IPS DF 4.7 (cell line): Measurements from ENCODE around the gene PSMG4.

ENCODE experiments used
- DNase-seq: peaks from one replicate; pipeline ENCODE4 v3.0.0-alpha.2; 2013; ENCODE audit warnings: low spot score; ENCODE audit errors: extremely low read depth

PSMG4 gene, protein sequence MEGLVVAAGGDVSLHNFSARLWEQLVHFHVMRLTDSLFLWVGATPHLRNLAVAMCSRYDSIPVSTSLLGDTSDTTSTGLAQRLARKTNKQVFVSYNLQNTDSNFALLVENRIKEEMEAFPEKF

GRCh38 chr6:3258720-3259490, at the start of gene PSMG4:
TSS of gene PSMG4 (plus strand) at chr6:3258947. CDS start at chr6:3259023, 76 bp downstream.
- no peak for DNase-seq

DNA sequence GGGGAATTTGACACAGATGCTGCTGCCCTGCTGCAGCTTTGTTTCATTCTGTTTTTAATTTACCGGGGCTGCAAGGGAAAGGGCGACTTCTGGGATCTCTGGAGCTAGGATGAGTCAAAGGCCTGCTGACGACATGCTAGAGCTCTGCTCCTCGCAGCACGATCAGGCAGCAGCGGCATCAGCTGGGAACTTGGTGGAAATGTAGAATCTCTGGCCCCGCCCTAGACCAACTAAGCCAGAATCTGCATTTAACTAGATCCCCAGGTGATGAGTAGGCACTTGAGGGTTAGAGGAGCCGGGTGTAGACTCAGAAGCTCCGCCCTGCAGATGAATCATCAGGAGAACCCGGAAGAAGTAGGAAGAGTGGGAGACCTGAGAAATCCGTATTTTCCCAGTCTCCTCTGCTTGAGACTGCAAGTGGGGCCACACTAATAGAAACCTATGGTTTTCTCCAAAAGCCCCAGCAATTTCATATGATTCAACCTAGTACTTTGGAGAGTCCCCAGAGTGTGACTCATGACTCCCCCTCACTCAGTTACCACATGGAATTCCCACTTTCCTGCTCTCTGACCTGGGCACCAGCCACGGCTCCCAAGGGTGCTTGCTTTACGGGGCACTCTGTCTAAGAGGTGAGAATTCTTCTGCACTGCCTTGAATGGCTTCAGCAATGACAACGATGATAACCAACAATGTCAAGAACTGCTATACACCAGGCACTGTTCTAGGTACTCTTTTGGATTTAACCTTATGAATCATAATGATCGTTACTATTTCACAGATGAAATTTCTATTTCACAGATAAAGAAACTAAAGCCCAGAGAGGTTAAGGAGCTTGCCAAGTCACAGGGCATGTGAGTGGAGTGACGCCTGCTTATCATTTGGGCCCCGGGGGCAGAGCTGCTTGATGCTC, 49.4 kb upstream of the PSMG4 start:
- peak; percentile 99 for DNase-seq

GRCh38 chr6:3210024-3210610, 48.6 kb upstream of the PSMG4 start:
- DNase-seq, result no peak

DNA sequence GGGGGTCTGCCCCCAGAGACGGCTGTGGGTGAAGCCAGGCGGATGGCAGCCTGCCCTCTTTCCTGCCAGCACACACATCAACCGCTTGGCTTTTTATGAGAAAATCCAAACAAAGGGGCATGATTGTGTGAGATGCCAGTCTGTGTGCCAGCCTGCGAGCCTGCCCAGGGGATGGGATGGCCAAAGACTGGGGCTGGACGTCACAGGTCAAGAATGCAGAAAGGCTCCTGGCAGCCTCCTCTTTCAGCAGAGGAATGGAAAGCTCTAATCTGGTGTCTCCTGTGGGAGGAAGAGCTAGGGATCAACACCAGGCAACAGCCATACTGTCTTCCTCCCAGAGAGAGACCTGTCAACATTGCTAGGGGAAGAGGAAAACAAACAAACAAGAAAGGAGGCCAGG, 47.1 kb upstream of the PSMG4 start:
- DNase-seq, result no peak

- no peak for DNase-seq
Observed at GRCh38 chr6:3212261-3212660, 46.5 kb upstream of the PSMG4 start.

- DNase-seq, result no peak
Observed at GRCh38 chr6:3213334-3213695, 45.4 kb upstream of the PSMG4 start.

DNA sequence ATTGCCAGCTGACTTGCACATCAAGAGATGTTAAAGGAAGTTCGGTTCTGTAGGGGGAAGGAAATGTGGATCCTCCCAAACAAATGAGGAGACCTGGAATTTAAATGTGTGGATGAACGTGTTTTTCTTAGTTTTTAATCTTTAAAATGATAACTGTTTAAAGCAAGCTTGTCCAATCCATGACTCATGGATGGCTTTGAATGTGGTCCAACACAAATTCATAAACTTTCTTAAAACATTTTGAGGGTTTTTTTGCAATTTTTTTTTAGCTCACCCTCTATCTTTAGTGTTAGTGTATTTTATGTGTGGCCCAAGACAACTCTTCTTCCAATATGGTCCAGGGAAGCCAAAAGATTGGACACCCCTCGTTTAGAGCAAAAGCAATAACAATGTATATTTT, 43.8 kb upstream of the PSMG4 start:
- no peak for DNase-seq

DNA sequence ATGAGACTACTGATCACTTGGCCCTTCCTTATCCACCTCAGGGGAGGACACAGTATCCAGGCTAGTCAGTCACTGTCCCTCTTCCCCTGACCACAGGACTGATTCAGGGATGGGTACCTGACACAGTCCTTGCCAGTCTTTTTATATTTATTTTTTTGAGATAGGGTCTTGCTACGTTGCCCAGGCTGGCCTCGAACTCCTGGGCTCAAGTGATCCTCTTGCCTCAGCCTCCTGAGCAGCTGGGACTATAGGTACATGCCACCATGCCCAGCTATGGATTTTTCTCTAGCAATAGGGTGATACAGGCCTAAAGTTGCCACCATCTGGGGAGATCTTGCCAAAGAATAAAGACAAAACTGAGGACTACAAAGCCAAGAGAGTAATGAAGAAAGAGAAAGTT, 41.5 kb upstream of the PSMG4 start:
- no peak for DNase-seq

GRCh38 chr6:3218266-3218665, 40.5 kb upstream of the PSMG4 start:
- DNase-seq, result no peak

- no peak for DNase-seq
Observed at GRCh38 chr6:3220366-3220765, 38.4 kb upstream of the PSMG4 start.

GRCh38 chr6:3221578-3221977, 37.2 kb upstream of the PSMG4 start:
- no peak for DNase-seq

GRCh38 chr6:3222506-3223038, 36.2 kb upstream of the PSMG4 start:
- DNase-seq, result no peak

GRCh38 chr6:3226042-3226441, 32.7 kb upstream of the PSMG4 start:
- DNase-seq, result no peak

- no peak for DNase-seq
Observed at GRCh38 chr6:3226481-3227362, 32.0 kb upstream of the PSMG4 start.

DNA sequence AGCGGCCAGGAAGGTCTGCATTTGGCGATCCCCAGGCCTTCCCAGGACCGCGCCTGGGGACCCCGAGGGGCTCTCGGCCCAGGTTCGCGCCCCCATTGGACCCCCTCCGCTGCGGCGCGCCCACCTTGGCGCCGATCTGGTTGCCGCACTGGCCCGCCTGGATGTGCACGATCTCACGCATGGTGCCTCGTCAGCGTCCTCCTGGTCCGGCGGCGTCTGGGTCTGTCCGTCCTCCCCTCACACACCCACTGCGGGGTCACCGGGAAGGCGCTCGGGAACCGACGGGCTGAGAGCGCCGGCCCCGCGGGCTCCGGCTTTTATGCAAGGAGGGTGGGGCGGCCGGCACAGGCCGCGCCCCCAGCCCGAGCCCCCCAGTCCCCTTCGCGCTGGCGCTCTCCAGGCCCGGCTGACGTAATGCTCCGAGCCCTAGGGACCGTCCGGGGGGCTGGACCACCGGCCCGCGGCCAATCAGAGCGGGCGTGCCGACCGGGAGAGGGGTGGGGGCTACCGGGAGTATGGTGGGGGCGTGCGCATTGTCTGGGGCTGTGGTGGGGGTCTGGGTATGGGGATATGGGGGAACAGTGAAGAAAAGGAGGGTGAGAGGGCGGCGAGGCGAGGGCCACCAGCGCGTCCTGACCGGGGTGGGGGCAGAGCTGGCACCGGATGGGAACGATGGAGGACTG, 31.2 kb upstream of the PSMG4 start, which contains the start of gene TUBB2B:
Gene TUBB2B, minus strand, starts transcription at position 291 of the 683 bp plus-strand sequence. Its CDS starts 110 bp downstream, at position 181.
- no peak for DNase-seq

GRCh38 chr6:3228046-3228671, 30.6 kb upstream of the PSMG4 start:
- no peak for DNase-seq

GRCh38 chr6:3228771-3229565, 29.8 kb upstream of the PSMG4 start:
- DNase-seq, result no peak

DNA sequence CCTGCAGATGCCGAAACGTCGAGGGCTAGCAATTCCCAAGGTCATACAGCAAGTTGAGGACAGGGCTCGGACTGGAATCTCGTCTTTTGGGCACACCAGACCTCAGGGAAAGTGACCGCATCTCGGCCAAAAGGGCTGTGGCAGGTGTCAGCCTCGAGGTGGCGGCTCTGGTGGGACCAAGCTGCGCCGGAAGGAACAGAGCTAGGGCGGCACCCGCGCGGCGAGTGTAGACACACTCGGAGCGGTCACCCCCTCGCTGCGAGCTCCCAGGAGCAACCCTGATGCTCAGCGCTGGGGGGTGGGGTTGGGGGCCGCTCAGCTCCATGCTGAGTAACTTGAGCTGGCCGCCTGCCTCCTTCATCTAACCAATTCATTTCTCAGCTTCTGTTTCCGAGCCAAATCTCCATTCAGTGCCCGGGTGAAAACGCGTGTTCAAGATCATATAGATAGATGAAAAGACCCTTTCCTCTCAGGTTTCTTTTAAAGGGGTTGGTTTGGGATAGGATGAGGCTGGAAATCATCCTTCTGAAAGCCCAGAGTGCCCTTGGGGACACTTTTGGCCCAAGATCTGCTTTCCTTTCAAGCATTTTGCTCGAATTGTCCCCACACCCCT, 29.1 kb upstream of the PSMG4 start:
- no peak for DNase-seq
